Measurements from ENCODE around the gene TMEM52. TPM values are rescaled to one million over a fixed set of nuclear protein-coding genes. Genes with fewer than 3 reads are reported as not detected.

The TMEM52 gene
- total RNA-seq, 3 donors from 2014 or later (not counting 1 experiment from before 2014, with no cell fraction given): 0.41 TPM; not detected in 2

DNA sequence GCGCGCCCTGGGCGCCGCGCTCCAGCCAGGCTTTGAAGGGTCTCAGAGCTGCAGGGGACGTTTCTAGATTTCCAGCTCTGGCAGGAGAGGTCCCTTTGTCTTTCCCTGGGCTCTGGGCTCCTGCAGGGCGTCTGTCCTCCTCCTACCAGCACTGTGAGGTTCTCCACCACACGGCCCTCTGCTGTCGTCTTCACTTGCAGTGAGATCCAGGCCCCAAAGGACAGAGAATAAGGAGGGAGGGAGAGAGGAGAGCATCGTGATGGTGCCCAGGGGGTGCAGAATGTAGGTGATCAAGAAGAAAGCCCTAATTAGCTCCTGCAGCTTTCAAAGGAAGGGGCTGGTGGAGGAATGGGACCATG, 24.0 kb downstream of the TMEM52 start:
- H3K9me3 ChIP-seq (ENCODE audit: control insufficient read depth, insufficient read depth, low read length): no peaks in the 10 kb centered on the region
- H3K27ac ChIP-seq (ENCODE audit: low read length): no peak overlapping the region
- no peak for DNase-seq
- no peak overlapping the region for H3K4me3 ChIP-seq (ENCODE audit: low read length)
- H3K4me1 ChIP-seq (ENCODE audit: control insufficient read depth, insufficient read depth, low read length): peaks cover 37% of the 10 kb centered on the region
- Mint-ChIP-seq H3K4me1 (peaks cover 15 to 25% of the 10 kb centered on the region in 2 donors), H3K9me3 (no peaks in the 10 kb centered on the region), H3K36me3 (no peaks in the 10 kb centered on the region), H3K27me3 (ENCODE audit: low read depth in 2 of 2) (no peaks in the 10 kb centered on the region), H3K27ac (peak overlapping the region in 1 of 2 donors; percentile 75), H3K4me3 (peak overlapping the region; percentile 45)
- no peak for ATAC-seq
- no peaks in the 10 kb centered on the region for H3K27me3 ChIP-seq (ENCODE audit: control insufficient read depth, insufficient read depth, low read length)
- intact Hi-C loops (cut with micrococcal nuclease): no loop called here
- H3K36me3 ChIP-seq (ENCODE audit: control insufficient read depth, insufficient read depth, low read length): no peaks in the 10 kb centered on the region
- no peak for TF ChIP-seq CTCF (IDR thresholded peaks at IDR 0.05)
- 59% methylated on average over 10 of the region's 10 CpGs for WGBS (ENCODE audit: insufficient coverage)

DNA sequence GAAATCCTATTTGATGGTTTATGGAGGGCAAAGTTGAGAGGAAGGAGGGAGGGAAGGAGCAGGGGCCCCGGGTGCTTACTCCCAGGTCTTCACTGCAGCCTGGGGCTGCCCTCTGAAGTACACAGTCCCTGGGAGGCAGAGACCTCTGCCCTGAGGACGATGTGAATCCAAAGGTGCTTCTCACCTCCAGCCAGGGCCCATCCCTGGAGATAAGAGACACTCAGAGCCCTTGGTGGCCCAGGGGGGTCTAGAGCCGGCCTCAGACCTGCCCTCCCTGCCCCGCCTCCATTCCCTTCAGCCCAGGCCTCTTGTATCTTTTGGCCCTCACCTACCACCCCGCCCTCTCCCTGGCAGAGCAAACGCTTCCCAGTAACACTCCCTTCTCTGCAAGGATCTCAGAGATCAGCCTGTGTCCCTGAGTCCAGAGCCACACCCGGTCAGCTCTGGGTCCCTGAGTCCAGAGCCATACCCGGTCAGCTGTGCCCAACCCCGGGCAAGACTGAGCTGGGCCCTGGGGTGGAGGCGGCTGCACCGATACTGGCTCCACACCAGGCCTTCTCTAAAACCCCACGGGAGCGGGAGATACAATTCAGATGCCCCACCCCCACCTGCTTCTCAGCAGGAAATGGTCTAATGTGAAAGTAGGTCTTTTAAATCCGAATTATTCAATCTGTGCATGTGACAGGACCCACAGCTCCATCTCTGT, 24.6 kb downstream of the TMEM52 start:
- TF ChIP-seq CTCF (IDR thresholded peaks at IDR 0.05): no peak
- peak overlapping the region; percentile 45 for H3K4me3 Mint-ChIP-seq
- Histone ChIP-seq H3K9me3 (ENCODE audit: control insufficient read depth, insufficient read depth, low read length) (no peaks in the 10 kb centered on the region), H3K4me3 (ENCODE audit: low read length) (no peak overlapping the region), H3K27me3 (ENCODE audit: control insufficient read depth, insufficient read depth, low read length) (no peaks in the 10 kb centered on the region), H3K4me1 (ENCODE audit: control insufficient read depth, insufficient read depth, low read length) (peaks cover 36% of the 10 kb centered on the region), H3K27ac (ENCODE audit: low read length) (no peak overlapping the region), H3K36me3 (ENCODE audit: control insufficient read depth, insufficient read depth, low read length) (no peaks in the 10 kb centered on the region)
- intact Hi-C loops (cut with micrococcal nuclease): no loop called here
- no peak for ATAC-seq
- H3K27me3 Mint-ChIP-seq (ENCODE audit: low read depth in 2 of 2): no peaks in the 10 kb centered on the region
- WGBS (ENCODE audit: insufficient coverage): 59% methylated on average over 14 of the region's 14 CpGs
- no peaks in the 10 kb centered on the region for H3K36me3 Mint-ChIP-seq
- peak overlapping the region in 1 of 2 donors; percentile 75 for H3K27ac Mint-ChIP-seq
- H3K4me1 Mint-ChIP-seq: peaks cover 15 to 25% of the 10 kb centered on the region in 2 donors
- no peak for DNase-seq
- H3K9me3 Mint-ChIP-seq: no peaks in the 10 kb centered on the region

- 95% methylated on average over 2 of the region's 2 CpGs for WGBS (ENCODE audit: insufficient coverage)
- peaks cover 35% of the 10 kb centered on the region for H3K4me1 ChIP-seq (ENCODE audit: control insufficient read depth, insufficient read depth, low read length)
Observed at GRCh38 chr1:1893997-1894353, 25.1 kb downstream of the TMEM52 start.

More at GRCh38 chr1:1893997-1894353, 25.1 kb downstream of the TMEM52 start:
- intact Hi-C loops (cut with micrococcal nuclease): no loop called here
- Mint-ChIP-seq H3K4me3 (no peak overlapping the region), H3K9me3 (no peaks in the 10 kb centered on the region), H3K36me3 (no peaks in the 10 kb centered on the region), H3K27ac (no peak overlapping the region), H3K27me3 (ENCODE audit: low read depth in 2 of 2) (no peaks in the 10 kb centered on the region), H3K4me1 (peaks cover 19 to 29% of the 10 kb centered on the region in 2 donors)
- TF ChIP-seq CTCF (IDR thresholded peaks at IDR 0.05): no peak
- Histone ChIP-seq H3K27me3 (ENCODE audit: control insufficient read depth, insufficient read depth, low read length) (no peaks in the 10 kb centered on the region), H3K36me3 (ENCODE audit: control insufficient read depth, insufficient read depth, low read length) (no peaks in the 10 kb centered on the region), H3K9me3 (ENCODE audit: control insufficient read depth, insufficient read depth, low read length) (no peaks in the 10 kb centered on the region), H3K27ac (ENCODE audit: low read length) (no peak overlapping the region), H3K4me3 (ENCODE audit: low read length) (no peak overlapping the region)
- DNase-seq: no peak
- ATAC-seq: no peak

Measured in natural killer cell (primary cell).